K562 (cell line): Measurements from ENCODE around the gene FKRP. TPM values are rescaled to one million over a fixed set of nuclear protein-coding genes. Genes with fewer than 3 reads are reported as not detected.

ENCODE experiments used
- ATAC-seq: fragments of 200-7000 bp; cut with Tn5 transposase; 3 replicates; pipeline ENCODE4 v1.9.1; 2020; ENCODE audit warnings: moderate library complexity
- BruUV-seq: library from RNA; stranded (reverse); fragments of 400-500 nt; replicated peaks from 2 replicates; lab custom pipeline; 2021; lab: Mats Ljungman, UMichigan
- CTCF ChIA-PET: fragments of 300-600 bp; formaldehyde crosslinking; extraction: SDS; loops from one replicate; lab custom pipeline; 2021; ENCODE audit warnings: low intra/inter-chr PET ratio; lab: Yijun Ruan, JAX
- POLR2A ChIA-PET: fragments of 300-600, 350-650 bp; sonication (Branson Sonifier 250); formaldehyde crosslinking; extraction: SDS; loops from one replicate; lab custom pipeline; 2021; ENCODE audit warnings: antibody characterized with exemption, inconsistent platforms; lab: Yijun Ruan, JAX
- DNase-seq, 4 experiments: peaks; one replicate each; pipeline versions ENCODE4 v3.0.0 to v3.0.0-alpha.2; 2011 to 2018; ENCODE audit warnings: low spot score in 3 of 4, mixed read lengths in 3 of 4; ENCODE audit errors: extremely low read depth in 1 of 4
- FAIRE-seq: peaks from 2 replicates; lab custom pipeline; 2011; peaks lifted over from hg19 to GRCh38; lab: Jason Lieb, UNC
- H2AFZ ChIP-seq: 2 replicates; pipeline ENCODE4 v1.6.0; 2011; ENCODE audit warnings: low read depth, low read length, control low read depth, inconsistent platforms
- H3K27ac ChIP-seq: fragments of 200-600 bp; 3 replicates; pipeline ENCODE4 v1.8.0; 2011; ENCODE audit warnings: low read depth, mild to moderate bottlenecking, control low read depth, inconsistent platforms, low read length, moderate library complexity, mixed read lengths; ENCODE audit errors: extremely low read depth
- H3K27me3 ChIP-seq, 2 experiments: fragments of 300-600 bp in 1 of 2; 2 replicates in 1 of 2; 3 replicates in 1 of 2; pipeline versions ENCODE4 v1.6.0 to v1.8.0; 2011; ENCODE audit warnings: inconsistent platforms in 2 of 2, low read length in 2 of 2, mild to moderate bottlenecking in 1 of 2, mixed read lengths in 1 of 2, moderate library complexity in 1 of 2; ENCODE audit not compliant: control insufficient read depth in 2 of 2, insufficient read depth in 2 of 2
- H3K36me3 ChIP-seq: fragments of 300-600 bp; 3 replicates; pipeline ENCODE4 v1.8.0; 2011; ENCODE audit warnings: mild to moderate bottlenecking, low read length, inconsistent platforms; ENCODE audit not compliant: control insufficient read depth, insufficient read depth
- H3K4me1 ChIP-seq, 2 experiments: fragments of 200-600 bp in 1 of 2; replicated peaks in 1 of 2; 2 replicates in 1 of 2; 3 replicates in 1 of 2; pipeline versions ENCODE4 v1.5.1 to v1.8.0; 2011; ENCODE audit warnings: inconsistent platforms in 2 of 2, low read length in 2 of 2, mild to moderate bottlenecking in 1 of 2, mixed read lengths in 1 of 2, moderate library complexity in 1 of 2; ENCODE audit not compliant: control insufficient read depth in 2 of 2, insufficient read depth in 2 of 2
- H3K4me2 ChIP-seq: 2 replicates; pipeline ENCODE4 v1.6.1; 2011; ENCODE audit warnings: low read length, control low read depth, inconsistent platforms, mixed read lengths; ENCODE audit not compliant: insufficient read depth
- H3K4me3 ChIP-seq: fragments of 200-600 bp; sonication (generic), shearing (Covaris generic); 2 replicates; pipeline ENCODE4 v1.5.1; 2016; ENCODE audit warnings: control low read depth, inconsistent platforms
- H3K79me2 ChIP-seq: fragments of 200-600 bp; 3 replicates; pipeline ENCODE4 v1.8.0; 2011; ENCODE audit warnings: low read length, inconsistent platforms; ENCODE audit not compliant: control insufficient read depth, insufficient read depth
- H3K9ac ChIP-seq, 2 experiments: 2 replicates each; pipeline versions ENCODE4 v1.6.0 to v1.6.1; 2011; ENCODE audit warnings: low read depth in 2 of 2, low read length in 2 of 2, control low read depth in 1 of 2, inconsistent platforms in 1 of 2, mild to moderate bottlenecking in 1 of 2, mixed read lengths in 1 of 2; ENCODE audit not compliant: insufficient read depth in 1 of 2
- H3K9me1 ChIP-seq: one replicate; pipeline ENCODE4 v1.6.0; 2011; ENCODE audit warnings: inconsistent platforms, mild to moderate bottlenecking, low read length, moderate library complexity; ENCODE audit not compliant: control insufficient read depth, insufficient read depth
- H3K9me3 ChIP-seq: replicated peaks from 2 replicates; pipeline ENCODE4 v1.5.1; 2011; ENCODE audit warnings: low read depth, low read length, inconsistent platforms; ENCODE audit not compliant: control insufficient read depth, insufficient read depth
- H4K20me1 ChIP-seq: replicated peaks from 2 replicates; pipeline ENCODE4 v1.6.1; 2011; ENCODE audit warnings: low read length, inconsistent platforms, mixed read lengths; ENCODE audit not compliant: control insufficient read depth, insufficient read depth
- BRF1 ChIP-seq: IDR thresholded peaks from 3 replicates; pipeline ENCODE4 v1.6.1; 2011; ENCODE audit warnings: borderline replicate concordance, mild to moderate bottlenecking; ENCODE audit not compliant: insufficient read length; ENCODE audit errors: extremely low read depth
- CREM ChIP-seq: IDR thresholded peaks from 2 replicates; pipeline ENCODE4 v1.6.1; 2014; ENCODE audit warnings: antibody characterized with exemption, low read depth
- FOXM1 ChIP-seq, 2 experiments: fragments of 450-650 bp in 1 of 2; sonication (generic) in 1 of 2; formaldehyde crosslinking in 1 of 2; IDR thresholded peaks; 2 replicates each; pipeline versions ENCODE4 v1.6.1 to v1.9.0; 2017 to 2022; ENCODE audit warnings: low read depth in 2 of 2, mild to moderate bottlenecking in 2 of 2, missing genetic modification reagents in 1 of 2, moderate library complexity in 1 of 2
- RNF2 ChIP-seq: sonication (generic); IDR thresholded peaks from 2 replicates; pipeline ENCODE4 v1.6.1; 2016
- SMAD2 ChIP-seq: fragments of 150-350 bp; IDR thresholded peaks from 2 replicates; pipeline ENCODE4 v1.6.1; 2014; ENCODE audit warnings: low read depth, mild to moderate bottlenecking, low read length
- SP1 ChIP-seq: sonication (generic); formaldehyde crosslinking; IDR thresholded peaks from 2 replicates; pipeline ENCODE4 v1.8.1; 2022; ENCODE audit warnings: mild to moderate bottlenecking, missing genetic modification reagents
- TCFL5 ChIP-seq: fragments of 250-450 bp; sonication (Bioruptor Pico); conservative IDR thresholded peaks from 2 replicates; pipeline ENCODE4 v1.6.1; 2021; ENCODE audit warnings: mild to moderate bottlenecking, moderate library complexity, matching md5 sums
- ZNF41 ChIP-seq: fragments of 250-450 bp; sonication (Bioruptor Pico); conservative IDR thresholded peaks from 2 replicates; pipeline ENCODE4 v1.4.0; 2020; ENCODE audit warnings: mild to moderate bottlenecking
- WGBS: fragments of 100-300 bp; shearing (Covaris generic); methylation state at CpG from one replicate; pipeline ENCODE4 v1.1.6; 2016; ENCODE audit warnings: low coverage, mixed read lengths; ENCODE audit not compliant: insufficient coverage; ENCODE audit errors: missing lambda C conversion rate; 5-methylcytosine and 5-hydroxymethylcytosine counted together
- in situ Hi-C: fragments of 300-500 bp; cut with MboI; formaldehyde crosslinking; loops from 4 replicates; pipeline ENCODE4 v1.15.0; 2018; ENCODE audit warnings: inconsistent platforms, mixed read lengths
- intact Hi-C: fragments of 100-400 bp; cut with micrococcal nuclease; formaldehyde crosslinking; loops from 2 replicates; pipeline ENCODE4 v1.14.2; 2022
- polyA plus RNA-seq, 8 experiments: library from polyadenylated mRNA; depleted of rRNA in 4 of 8; stranded (reverse) in 5 of 8; unstranded in 3 of 8; fragments of >200 nt; fragmentation: Nextera tagmentation in 2 of 8; fragmentation: Illumina TruSeq in 1 of 8; extraction: Ambion mirVana in 2 of 8; extraction: Trizol in 1 of 8; gene quantifications; 2 replicates each; pipeline versions ENCODE4 v1.2.1 to v1.2.3, GENCODE V29; 2011 to 2014; ENCODE audit warnings: inconsistent platforms in 1 of 8, missing spikeins in 1 of 8
- total RNA-seq, 7 experiments: library from RNA; depleted of rRNA in 6 of 7; stranded (reverse); fragments of >200 nt in 6 of 7; fragmentation: Illumina TruSeq in 2 of 7; extraction: Trizol in 2 of 7; gene quantifications; 2 replicates each; pipeline versions ENCODE4 v1.2.1 to v1.2.3, GENCODE V29; 2011 to 2021; ENCODE audit warnings: low replicate concordance in 1 of 7
- TF ChIP-seq, protein P1 (sequence below): sonication (generic); formaldehyde crosslinking; IDR thresholded peaks from 2 replicates; pipeline ENCODE4 v1.8.0; 2022; ENCODE audit warnings: mild to moderate bottlenecking, missing genetic modification reagents, borderline replicate concordance
- TF ChIP-seq, protein P2 (sequence below): fragments of 250-450 bp; sonication (Bioruptor Pico); IDR thresholded peaks from 2 replicates; pipeline ENCODE4 v1.8.0; 2021; ENCODE audit warnings: moderate library complexity, mild to moderate bottlenecking, inconsistent platforms
- TF ChIP-seq, protein P3 (sequence below): fragments of 250-450 bp; sonication (Bioruptor Pico); IDR thresholded peaks from 2 replicates; pipeline ENCODE4 v1.8.0; 2022; ENCODE audit warnings: inconsistent platforms

The FKRP gene
- total and polyA plus RNA-seq, 9 of the 15 experiments (the other 6 are each of a cell fraction or from before 2014, with no cell fraction given), result 0.68 to 16.1 (median 6.5) TPM

DNA sequence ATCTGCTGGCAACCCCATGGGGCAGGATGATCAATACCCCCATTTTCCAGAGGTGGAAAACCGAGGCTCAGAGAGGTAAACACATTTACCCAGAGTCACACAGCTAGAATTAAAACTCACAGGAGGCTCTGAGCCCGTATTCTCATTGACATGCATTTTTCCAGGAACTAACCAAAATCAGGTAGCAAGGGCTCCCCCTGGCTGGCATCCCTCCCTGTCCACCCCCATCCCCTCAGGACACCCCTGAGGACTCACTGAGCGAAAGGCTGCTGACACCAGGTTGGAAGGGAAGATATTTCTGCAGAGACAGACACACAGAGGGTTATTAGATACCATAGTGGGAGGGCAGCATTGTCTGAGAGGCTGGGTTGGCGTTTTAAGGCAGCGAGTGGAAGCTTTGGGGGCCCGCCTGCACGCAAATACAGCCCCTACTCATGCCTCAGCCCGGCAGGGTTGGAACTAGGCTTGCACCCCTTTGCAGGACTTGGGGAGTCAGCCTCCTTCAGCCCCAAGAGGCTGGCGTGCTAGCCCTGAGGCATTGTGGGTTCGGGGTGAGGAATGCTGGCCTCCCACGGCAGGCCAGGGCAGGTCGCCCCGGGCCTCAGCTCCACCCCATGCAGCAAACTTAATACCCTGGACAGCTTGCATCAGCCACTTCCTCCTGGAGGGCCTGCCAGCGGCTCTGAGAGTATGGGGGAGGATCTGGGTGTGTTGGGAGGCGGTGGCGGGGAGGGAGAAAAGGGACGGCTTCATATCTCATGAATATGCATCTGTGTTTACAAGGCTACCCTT, 38.6 kb downstream of the FKRP start (continued):
- TF ChIP-seq, protein P1, sequence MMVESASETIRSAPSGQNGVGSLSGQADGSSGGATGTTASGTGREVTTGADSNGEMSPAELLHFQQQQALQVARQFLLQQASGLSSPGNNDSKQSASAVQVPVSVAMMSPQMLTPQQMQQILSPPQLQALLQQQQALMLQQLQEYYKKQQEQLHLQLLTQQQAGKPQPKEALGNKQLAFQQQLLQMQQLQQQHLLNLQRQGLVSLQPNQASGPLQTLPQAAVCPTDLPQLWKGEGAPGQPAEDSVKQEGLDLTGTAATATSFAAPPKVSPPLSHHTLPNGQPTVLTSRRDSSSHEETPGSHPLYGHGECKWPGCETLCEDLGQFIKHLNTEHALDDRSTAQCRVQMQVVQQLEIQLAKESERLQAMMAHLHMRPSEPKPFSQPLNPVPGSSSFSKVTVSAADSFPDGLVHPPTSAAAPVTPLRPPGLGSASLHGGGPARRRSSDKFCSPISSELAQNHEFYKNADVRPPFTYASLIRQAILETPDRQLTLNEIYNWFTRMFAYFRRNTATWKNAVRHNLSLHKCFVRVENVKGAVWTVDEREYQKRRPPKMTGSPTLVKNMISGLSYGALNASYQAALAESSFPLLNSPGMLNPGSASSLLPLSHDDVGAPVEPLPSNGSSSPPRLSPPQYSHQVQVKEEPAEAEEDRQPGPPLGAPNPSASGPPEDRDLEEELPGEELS (CRISPR knock-in tag), result peak; percentile 30; the same call in 1 of the 2 replicates
- no peak for TF ChIP-seq ZNF41

DNA sequence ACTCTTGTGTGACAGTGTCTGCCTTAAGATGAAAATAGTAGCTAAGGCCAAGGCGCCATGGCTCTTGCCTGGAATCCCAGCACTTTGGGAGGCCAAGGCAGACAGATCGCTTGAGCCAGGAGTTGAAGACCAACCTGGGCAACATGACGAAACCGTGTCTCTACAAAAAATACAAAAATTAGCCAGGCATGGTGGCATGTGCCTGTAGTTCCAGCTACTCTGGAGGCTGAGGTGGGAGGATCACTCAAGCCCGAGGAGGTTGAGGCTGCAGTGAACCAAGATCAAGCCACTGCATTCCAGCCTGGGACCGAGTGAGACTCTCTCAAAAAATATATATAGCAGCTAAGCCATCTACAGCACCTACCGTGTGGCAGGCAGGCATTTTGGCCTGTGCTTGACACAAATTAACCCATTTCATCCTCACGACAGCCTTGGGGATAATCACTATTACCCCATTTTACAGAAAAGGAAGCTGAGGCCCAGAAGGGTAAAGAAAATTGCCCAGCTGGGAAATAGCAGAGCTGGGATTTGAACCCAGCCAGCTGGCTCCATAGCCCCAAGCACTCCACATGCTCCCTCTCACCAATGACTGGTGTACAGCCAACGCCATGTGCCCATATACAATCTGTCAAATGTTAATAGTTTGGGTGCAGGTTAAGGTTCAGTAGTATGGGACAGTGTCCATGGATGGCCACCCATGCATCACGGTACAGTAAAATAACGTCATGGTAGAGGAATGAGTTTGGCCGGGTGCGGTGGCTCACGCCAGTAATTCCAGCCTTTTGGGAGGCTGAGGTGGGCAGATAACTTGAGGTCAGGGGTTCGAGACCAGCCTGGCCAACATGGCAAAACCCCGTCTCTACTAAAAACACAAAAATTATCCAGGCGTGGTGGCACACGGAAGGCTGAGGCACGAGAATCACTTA, 39.5 kb downstream of the FKRP start:
- ChIA-PET POLR2A (interaction anchor here (0.5 to 5.9 kb wide), 45 partner anchors 8 to 863 kb away, joined by 3 to 89 read pairs (median 5); partner anchors contain the start of genes AP2S1 and DACT3), CTCF (no interaction called here)
- no peak for ATAC-seq
- Histone ChIP-seq H3K27ac (peak overlapping the region; percentile 95), H3K4me1 (peaks cover 28 to 49% of the 10 kb centered on the region in 2 experiments), H3K4me2 (peak overlapping the region; percentile 92), H3K9me1 (peaks cover 5% of the 10 kb centered on the region), H3K9ac (peak overlapping the region; percentile 99), H3K4me3 (peak overlapping the region; percentile 91), H3K79me2 (peaks cover 80% of the 10 kb centered on the region), H3K36me3 (peaks cover 63% of the 10 kb centered on the region), H3K27me3 (no peaks in the 10 kb centered on the region), H2AFZ (no peak overlapping the region), H3K9me3 (no peaks in the 10 kb centered on the region), H4K20me1 (peaks cover 54% of the 10 kb centered on the region)
- FAIRE-seq, result no peak
- TSS peak; percentile 74 for BruUV-seq
- intact Hi-C loops, result loop anchor here (5.0 kb wide), 1 partner anchor 42 kb away; no protein-coding TSS in a partner anchor
- WGBS, result 0% methylated on average over 19 of the region's 19 CpGs
- in situ Hi-C loops, result no loop called here
- DNase-seq, result no peak
- TF ChIP-seq SP1 (CRISPR knock-in tag), result no peak
- TF ChIP-seq TCFL5 (CRISPR knock-in tag), result no peak
- TF ChIP-seq BRF1, result no peak
- TF ChIP-seq, protein P2, sequence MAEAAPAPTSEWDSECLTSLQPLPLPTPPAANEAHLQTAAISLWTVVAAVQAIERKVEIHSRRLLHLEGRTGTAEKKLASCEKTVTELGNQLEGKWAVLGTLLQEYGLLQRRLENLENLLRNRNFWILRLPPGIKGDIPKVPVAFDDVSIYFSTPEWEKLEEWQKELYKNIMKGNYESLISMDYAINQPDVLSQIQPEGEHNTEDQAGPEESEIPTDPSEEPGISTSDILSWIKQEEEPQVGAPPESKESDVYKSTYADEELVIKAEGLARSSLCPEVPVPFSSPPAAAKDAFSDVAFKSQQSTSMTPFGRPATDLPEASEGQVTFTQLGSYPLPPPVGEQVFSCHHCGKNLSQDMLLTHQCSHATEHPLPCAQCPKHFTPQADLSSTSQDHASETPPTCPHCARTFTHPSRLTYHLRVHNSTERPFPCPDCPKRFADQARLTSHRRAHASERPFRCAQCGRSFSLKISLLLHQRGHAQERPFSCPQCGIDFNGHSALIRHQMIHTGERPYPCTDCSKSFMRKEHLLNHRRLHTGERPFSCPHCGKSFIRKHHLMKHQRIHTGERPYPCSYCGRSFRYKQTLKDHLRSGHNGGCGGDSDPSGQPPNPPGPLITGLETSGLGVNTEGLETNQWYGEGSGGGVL, result no peak
- no peak for TF ChIP-seq FOXM1 (IDR thresholded peaks at IDR 0.05; ENCODE audit: low read depth)
- TF ChIP-seq FOXM1 (CRISPR knock-in tag; IDR thresholded peaks at IDR 0.05; ENCODE audit: low read depth), result no peak; the same call in 1 of the 2 replicates
- no peak for TF ChIP-seq RNF2
- TF ChIP-seq, protein P3, sequence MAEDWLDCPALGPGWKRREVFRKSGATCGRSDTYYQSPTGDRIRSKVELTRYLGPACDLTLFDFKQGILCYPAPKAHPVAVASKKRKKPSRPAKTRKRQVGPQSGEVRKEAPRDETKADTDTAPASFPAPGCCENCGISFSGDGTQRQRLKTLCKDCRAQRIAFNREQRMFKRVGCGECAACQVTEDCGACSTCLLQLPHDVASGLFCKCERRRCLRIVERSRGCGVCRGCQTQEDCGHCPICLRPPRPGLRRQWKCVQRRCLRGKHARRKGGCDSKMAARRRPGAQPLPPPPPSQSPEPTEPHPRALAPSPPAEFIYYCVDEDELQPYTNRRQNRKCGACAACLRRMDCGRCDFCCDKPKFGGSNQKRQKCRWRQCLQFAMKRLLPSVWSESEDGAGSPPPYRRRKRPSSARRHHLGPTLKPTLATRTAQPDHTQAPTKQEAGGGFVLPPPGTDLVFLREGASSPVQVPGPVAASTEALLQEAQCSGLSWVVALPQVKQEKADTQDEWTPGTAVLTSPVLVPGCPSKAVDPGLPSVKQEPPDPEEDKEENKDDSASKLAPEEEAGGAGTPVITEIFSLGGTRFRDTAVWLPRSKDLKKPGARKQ, result no peak
- TF ChIP-seq CREM, result no peak
- no peak for TF ChIP-seq SMAD2
